Smooth muscle cell (in vitro differentiated cells): ENCODE data around the gene DENND6B. TPM values are rescaled to one million over a fixed set of nuclear protein-coding genes. Genes with fewer than 3 reads are reported as not detected.

Experiments used
- DNase-seq: peaks from one replicate; lab custom pipeline; 2025; ENCODE audit not compliant: unreplicated experiment; lab: John Stamatoyannopoulos, UW
- H2AFZ ChIP-seq: fragments of 200-600 bp; sonication (generic); 2 replicates; pipeline ENCODE4 v1.6.0; 2016; ENCODE audit warnings: antibody characterized with exemption, low read depth, mild to moderate bottlenecking
- H3F3A ChIP-seq: fragments of 200-600 bp; sonication (generic); 2 replicates; pipeline ENCODE4 v1.6.0; 2017; ENCODE audit warnings: antibody characterized with exemption, low read depth
- H3K27ac ChIP-seq: fragments of 200-600 bp; sonication (generic); 2 replicates; pipeline ENCODE4 v1.5.1; 2016; ENCODE audit warnings: low read depth, mild to moderate bottlenecking
- H3K27me3 ChIP-seq: fragments of 200-600 bp; sonication (generic); 2 replicates; pipeline ENCODE4 v1.6.1; 2016; ENCODE audit warnings: low read depth, mild to moderate bottlenecking
- H3K36me3 ChIP-seq: fragments of 200-600 bp; sonication (generic); 2 replicates; pipeline ENCODE4 v1.5.1; 2016; ENCODE audit warnings: low read depth
- H3K4me1 ChIP-seq: fragments of 200-600 bp; sonication (generic); 2 replicates; pipeline ENCODE4 v1.5.1; 2016; ENCODE audit warnings: low read depth
- H3K4me2 ChIP-seq: fragments of 200-600 bp; sonication (generic); 2 replicates; pipeline ENCODE4 v1.6.0; 2016; ENCODE audit warnings: mild to moderate bottlenecking
- H3K4me3 ChIP-seq: fragments of 200-600 bp; sonication (generic); 2 replicates; pipeline ENCODE4 v1.5.1; 2016; ENCODE audit warnings: mild to moderate bottlenecking
- H3K79me2 ChIP-seq: fragments of 200-600 bp; sonication (generic); 2 replicates; pipeline ENCODE4 v1.6.0; 2016; ENCODE audit warnings: low read depth, mild to moderate bottlenecking
- H3K9ac ChIP-seq: fragments of 200-600 bp; sonication (generic); 2 replicates; pipeline ENCODE4 v1.6.0; 2016; ENCODE audit warnings: low read depth
- H3K9me3 ChIP-seq: fragments of 200-600 bp; sonication (generic); replicated peaks from 2 replicates; pipeline ENCODE4 v1.5.1; 2016; ENCODE audit warnings: low read depth
- H4K20me1 ChIP-seq: fragments of 200-600 bp; sonication (generic); 2 replicates; pipeline ENCODE4 v1.6.0; 2016; ENCODE audit warnings: low read depth
- CTCF ChIP-seq: fragments of 200-600 bp; sonication (generic); IDR thresholded peaks from 2 replicates; pipeline ENCODE4 v1.5.1; 2017; ENCODE audit warnings: borderline replicate concordance, mild to moderate bottlenecking, antibody characterized with exemption; ENCODE audit not compliant: insufficient read depth, poor library complexity, severe bottlenecking
- WGBS: methylation state at CpG from one replicate; pipeline ENCODE4 v1.1.7; 2016; ENCODE audit warnings: low lambda C conversion rate; 5-methylcytosine and 5-hydroxymethylcytosine counted together
- polyA plus RNA-seq: library from polyadenylated mRNA; unstranded; fragments of >200 nt; fragmentation: Nextera tagmentation; extraction: Ambion mirVana; gene quantifications from 2 replicates; pipeline ENCODE4 v1.2.1, GENCODE V29; 2016
- total RNA-seq: library from RNA; depleted of rRNA; stranded (reverse); fragments of >200 nt; gene quantifications from 2 replicates; pipeline ENCODE4 v1.2.3, GENCODE V29; 2014

DENND6B gene
- total and polyA plus RNA-seq, 2 experiments from 2014 or later, result 3.1 to 7.8 TPM

- Histone ChIP-seq H3K4me3 (no peak overlapping the region), H2AFZ (no peak overlapping the region), H3K36me3 (no peaks in the 10 kb centered on the region), H4K20me1 (peaks cover 10% of the 10 kb centered on the region), H3K79me2 (peaks cover 3% of the 10 kb centered on the region), H3K27me3 (peaks cover 26% of the 10 kb centered on the region), H3K9ac (no peak overlapping the region), H3K4me1 (peaks cover 8% of the 10 kb centered on the region), H3K4me2 (no peak overlapping the region), H3K9me3 (no peaks in the 10 kb centered on the region), H3K27ac (no peak overlapping the region), H3F3A (no peaks in the 10 kb centered on the region)
- TF ChIP-seq CTCF, result no peak
- no peak for DNase-seq
- WGBS, result 90% methylated on average over 15 of the region's 15 CpGs
These were observed 62.6 kb downstream of the DENND6B start for GRCh38 chr22:50264104-50264745.

GRCh38 chr22:50262973-50263617 lies 63.7 kb downstream of the DENND6B start:
- Histone ChIP-seq H3F3A (no peaks in the 10 kb centered on the region), H2AFZ (no peak overlapping the region), H3K9ac (no peak overlapping the region), H3K27ac (no peak overlapping the region), H3K9me3 (no peaks in the 10 kb centered on the region), H3K79me2 (peaks cover 4% of the 10 kb centered on the region), H4K20me1 (peaks cover 4% of the 10 kb centered on the region), H3K36me3 (no peaks in the 10 kb centered on the region), H3K27me3 (peaks cover 21% of the 10 kb centered on the region), H3K4me3 (no peak overlapping the region), H3K4me1 (peaks cover 8% of the 10 kb centered on the region), H3K4me2 (no peak overlapping the region)
- WGBS, result 83% methylated on average over 9 of the region's 9 CpGs
- no peak for DNase-seq
- TF ChIP-seq CTCF, result no peak

GRCh38 chr22:50262460-50262911 lies 64.3 kb downstream of the DENND6B start:
- H3K4me2 ChIP-seq, result no peak overlapping the region

More at GRCh38 chr22:50262460-50262911, 64.3 kb downstream of the DENND6B start:
- Histone ChIP-seq H3K4me1 (peaks cover 8% of the 10 kb centered on the region), H3K9ac (no peak overlapping the region), H3K27me3 (peaks cover 15% of the 10 kb centered on the region), H3F3A (no peaks in the 10 kb centered on the region), H4K20me1 (no peaks in the 10 kb centered on the region), H3K4me3 (no peak overlapping the region), H2AFZ (no peak overlapping the region), H3K79me2 (peaks cover 4% of the 10 kb centered on the region), H3K9me3 (no peaks in the 10 kb centered on the region), H3K36me3 (no peaks in the 10 kb centered on the region), H3K27ac (no peak overlapping the region)
- 76% methylated on average over 7 of the region's 7 CpGs for WGBS
- no peak for TF ChIP-seq CTCF
- no peak for DNase-seq
